ENCODE measurements around the gene CHMP6.

GRCh38 chr17:81003711-81004475 is 12.3 kb downstream of the CHMP6 start:
- TF ChIP-seq CTCF (IDR thresholded peaks at IDR 0.05) (no peak), POLR2A (IDR thresholded peaks at IDR 0.05) (no peak), EP300 (IDR thresholded peaks at IDR 0.05) (no peak)

Data from tibial nerve (tissue), 4 donors.